Adrenal gland (tissue), 12 donors: ENCODE measurements around the gene ARHGEF33. TPM values are rescaled to one million over a fixed set of nuclear protein-coding genes. Genes with fewer than 3 reads are reported as not detected.

Experiments
- DNase-seq, 7 donors: peaks; one replicate each; pipeline ENCODE4 v3.0.0-alpha.2; 2019 to 2020
- H3K27ac ChIP-seq, 5 donors: fragments of 200-600 bp; sonication (generic) in 4 of 5; 1 replicate in 3 of 5; 2 replicates in 2 of 5; pipeline versions ENCODE4 v1.5.1 to v1.8.0; 2016 to 2020; ENCODE audit warnings: mild to moderate bottlenecking in 1 of 5
- H3K27me3 ChIP-seq: fragments of 200-600 bp; 2 replicates; pipeline ENCODE4 v1.8.0; 2021
- H3K36me3 ChIP-seq, 2 donors: fragments of 200-600 bp; replicated peaks in 1 of 2; 1 replicate in 1 of 2; 2 replicates in 1 of 2; pipeline versions ENCODE4 v1.5.1 to v1.8.0; 2018 to 2022
- H3K4me1 ChIP-seq, 2 donors: fragments of 200-600 bp; replicated peaks in 1 of 2; 1 replicate in 1 of 2; 2 replicates in 1 of 2; pipeline versions ENCODE4 v1.5.1 to v1.8.0; 2018 to 2021
- H3K4me3 ChIP-seq, 4 donors: fragments of 200-600 bp; sonication (generic) in 3 of 4; one replicate each; pipeline ENCODE4 v1.5.1; 2016 to 2018
- H3K9me3 ChIP-seq, 3 donors: fragments of 200-600 bp; sonication (generic) in 1 of 3; replicated peaks in 1 of 3; 1 replicate in 2 of 3; 2 replicates in 1 of 3; pipeline versions ENCODE4 v1.5.1 to v1.8.0; 2016 to 2021
- CTCF ChIP-seq, 6 experiments: fragments of 450-650 bp in 4 of 6; fragments of 200-600 bp in 2 of 6; sonication (generic) in 1 of 6; IDR thresholded peaks; 1 replicate in 5 of 6; 2 replicates in 1 of 6; pipeline versions ENCODE4 v1.5.1 to v1.8.0; 2016 to 2021; ENCODE audit warnings: antibody characterized with exemption in 6 of 6, mild to moderate bottlenecking in 2 of 6, moderate library complexity in 1 of 6
- POLR2A ChIP-seq, 2 donors: fragments of 450-650 bp; IDR thresholded peaks; one replicate each; pipeline ENCODE4 v1.6.1; 2017; ENCODE audit warnings: antibody characterized with exemption in 2 of 2, mild to moderate bottlenecking in 2 of 2, moderate library complexity in 1 of 2
- WGBS, 4 donors: extraction: QIAGEN DNeasy Blood & Tissue Kit in 2 of 4; methylation state at CpG; one replicate each; pipeline versions ENCODE4 v1.1.5 to v1.1.7; 2013 to 2017; 5-methylcytosine and 5-hydroxymethylcytosine counted together
- intact Hi-C, 2 donors: fragments of 100-400 bp; cut with DNase I; formaldehyde crosslinking; loops; one replicate each; pipeline versions ENCODE4 v1.14.1 to v1.15.0; 2022 to 2023
- polyA plus RNA-seq, 3 donors: library from polyadenylated mRNA; stranded (reverse); fragments of 200-250 nt in 2 of 3; fragments of 350-450 nt in 1 of 3; fragmentation: Illumina TruSeq in 1 of 3; extraction: RNeasy Lipid Tissue Mini Kit (QIAGEN cat#74804) in 1 of 3; gene quantifications; one replicate each; pipeline ENCODE4 v1.2.3, GENCODE V29; 2013 to 2014
- total RNA-seq, 9 donors: library from RNA; depleted of rRNA in 4 of 9; stranded (reverse); fragments of >200 nt in 4 of 9; fragments of 120-200 nt in 1 of 9; fragmentation: NEBNext Ultra II Directional in 1 of 9; extraction: Animal tissue kit (Norgen Biotek cat#: 25700) in 1 of 9; gene quantifications; one replicate each; pipeline versions ENCODE4 v1.1.0 to v1.2.4, GENCODE V29; 2013 to 2023
- donor health status: healthy with polysubstance abuse.
- donor health status: Bipolar disorder and iron deficiency.
- donor health status: DM: yes; HTN: yes; CAD: no.
- donor health status: DM: no; HTN: no; CAD: no.
- donor health status: DM: no; HTN: no; CAD: no.
- donor health status: DM: yes; HTN: yes; CAD: no.

Gene ARHGEF33
- total and polyA plus RNA-seq, 12 donors = 0.49 to 8.3 (median 1.9) TPM

GRCh38 chr2:38909872-38910271 is 20.2 kb downstream of the ARHGEF33 start:
- Histone ChIP-seq H3K27ac (no peak overlapping the region), H3K9me3 (no peaks in the 10 kb centered on the region), H3K4me3 (no peak overlapping the region), H3K36me3 (no peaks in the 10 kb centered on the region), H3K27me3 (no peaks in the 10 kb centered on the region), H3K4me1 (peaks cover 15 to 27% of the 10 kb centered on the region in 2 donors)
- no peak for DNase-seq
- intact Hi-C loops = no loop called here
- 80 to 97% (median 89%) methylated on average over 1 of the region's 1 CpG for WGBS, 4 donors
- TF ChIP-seq CTCF (IDR thresholded peaks at IDR 0.05) (no peak), POLR2A (IDR thresholded peaks at IDR 0.05) (no peak)

GRCh38 chr2:38911191-38911590 is 21.5 kb downstream of the ARHGEF33 start:
- Histone ChIP-seq H3K27ac (no peak overlapping the region), H3K36me3 (no peaks in the 10 kb centered on the region), H3K4me3 (no peak overlapping the region), H3K9me3 (no peaks in the 10 kb centered on the region), H3K4me1 (peaks cover 15 to 27% of the 10 kb centered on the region in 2 donors), H3K27me3 (no peaks in the 10 kb centered on the region)
- no peak for DNase-seq
- WGBS, 4 donors = 78 to 94% (median 87%) methylated on average over 1 of the region's 1 CpG
- intact Hi-C loops = no loop called here
- TF ChIP-seq CTCF (IDR thresholded peaks at IDR 0.05) = no peak
- no peak for TF ChIP-seq POLR2A (IDR thresholded peaks at IDR 0.05)

- no peaks in the 10 kb centered on the region for H3K27me3 ChIP-seq
- H3K27ac ChIP-seq = peak overlapping the region in 3 of 5 donors; percentile 12 to 25 (median 15)
- peaks cover 12 to 24% of the 10 kb centered on the region in 2 donors for H3K4me1 ChIP-seq
- intact Hi-C loops = no loop called here
- TF ChIP-seq CTCF (IDR thresholded peaks at IDR 0.05) (no peak), POLR2A (IDR thresholded peaks at IDR 0.05) (no peak)
- no peaks in the 10 kb centered on the region for H3K9me3 ChIP-seq
- H3K36me3 ChIP-seq = no peaks in the 10 kb centered on the region
- DNase-seq = no peak
- WGBS, 4 donors = 58 to 88% (median 75%) methylated on average over 1 of the region's 1 CpG
- no peak overlapping the region for H3K4me3 ChIP-seq
Observed at GRCh38 chr2:38912619-38913018, 22.9 kb downstream of the ARHGEF33 start.

- DNase-seq = no peak
- no peaks in the 10 kb centered on the region for H3K27me3 ChIP-seq
- WGBS, 4 donors = 84 to 93% (median 87%) methylated on average over 4 of the region's 4 CpGs
- H3K27ac ChIP-seq = no peak overlapping the region
- no peak overlapping the region for H3K4me3 ChIP-seq
- intact Hi-C loops = no loop called here
- no peaks in the 10 kb centered on the region for H3K36me3 ChIP-seq
- H3K9me3 ChIP-seq = no peaks in the 10 kb centered on the region
- no peaks in the 10 kb centered on the region for H3K4me1 ChIP-seq
- TF ChIP-seq CTCF (IDR thresholded peaks at IDR 0.05) = no peak
- no peak for TF ChIP-seq POLR2A (IDR thresholded peaks at IDR 0.05)
Observed at GRCh38 chr2:38922389-38922788, 32.7 kb downstream of the ARHGEF33 start.
